GM06990 (cell line): Measurements from ENCODE around the gene AIMP1.

Source experiments
- DNase-seq: peaks from one replicate; pipeline ENCODE4 v3.0.0-alpha.2; 2011; ENCODE audit not compliant: insufficient read length; ENCODE audit errors: extremely low read depth
- H3K27me3 ChIP-seq: replicated peaks from 2 replicates; pipeline ENCODE4 v1.6.0; 2011; ENCODE audit warnings: low read length; ENCODE audit not compliant: control insufficient read depth, insufficient read depth
- H3K36me3 ChIP-seq: 2 replicates; pipeline ENCODE4 v1.5.1; 2011; ENCODE audit warnings: low read length; ENCODE audit not compliant: control insufficient read depth, insufficient read depth
- H3K4me3 ChIP-seq: replicated peaks from 2 replicates; pipeline ENCODE4 v1.5.1; 2011; ENCODE audit warnings: low read depth, mild to moderate bottlenecking, control low read depth, low read length
- TF ChIP-seq, protein P1 (sequence below): IDR thresholded peaks from 2 replicates; pipeline ENCODE4 v1.5.1; 2011; ENCODE audit warnings: low read length, control low read depth, mild to moderate bottlenecking, inconsistent platforms; ENCODE audit not compliant: insufficient read depth, poor library complexity, severe bottlenecking

AIMP1 gene

DNA sequence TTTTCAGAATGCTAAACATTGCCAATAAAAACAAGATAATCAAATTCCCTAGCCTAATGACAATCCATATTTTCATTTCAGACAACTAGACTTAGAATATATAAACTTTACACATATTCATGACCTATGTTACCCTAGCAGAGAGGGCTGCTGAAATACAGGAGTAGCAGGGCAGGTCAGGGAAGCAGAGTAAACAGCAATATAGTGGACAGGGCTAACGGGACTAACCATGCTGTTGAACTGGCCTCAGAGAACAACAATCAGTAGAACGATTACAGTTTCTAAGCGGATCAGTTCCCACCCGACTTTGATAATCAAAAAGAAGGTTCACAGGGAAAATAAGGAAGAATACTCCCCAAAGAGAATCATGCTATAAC lies 14.3 kb upstream of the AIMP1 start:
- H3K36me3 ChIP-seq = no peaks in the 10 kb centered on the region; the same call in none of the 2 replicates
- H3K27me3 ChIP-seq = no peaks in the 10 kb centered on the region
- H3K4me3 ChIP-seq = no peak overlapping the region
- DNase-seq = no peak
- TF ChIP-seq, protein P1, sequence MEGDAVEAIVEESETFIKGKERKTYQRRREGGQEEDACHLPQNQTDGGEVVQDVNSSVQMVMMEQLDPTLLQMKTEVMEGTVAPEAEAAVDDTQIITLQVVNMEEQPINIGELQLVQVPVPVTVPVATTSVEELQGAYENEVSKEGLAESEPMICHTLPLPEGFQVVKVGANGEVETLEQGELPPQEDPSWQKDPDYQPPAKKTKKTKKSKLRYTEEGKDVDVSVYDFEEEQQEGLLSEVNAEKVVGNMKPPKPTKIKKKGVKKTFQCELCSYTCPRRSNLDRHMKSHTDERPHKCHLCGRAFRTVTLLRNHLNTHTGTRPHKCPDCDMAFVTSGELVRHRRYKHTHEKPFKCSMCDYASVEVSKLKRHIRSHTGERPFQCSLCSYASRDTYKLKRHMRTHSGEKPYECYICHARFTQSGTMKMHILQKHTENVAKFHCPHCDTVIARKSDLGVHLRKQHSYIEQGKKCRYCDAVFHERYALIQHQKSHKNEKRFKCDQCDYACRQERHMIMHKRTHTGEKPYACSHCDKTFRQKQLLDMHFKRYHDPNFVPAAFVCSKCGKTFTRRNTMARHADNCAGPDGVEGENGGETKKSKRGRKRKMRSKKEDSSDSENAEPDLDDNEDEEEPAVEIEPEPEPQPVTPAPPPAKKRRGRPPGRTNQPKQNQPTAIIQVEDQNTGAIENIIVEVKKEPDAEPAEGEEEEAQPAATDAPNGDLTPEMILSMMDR = no peak

DNA sequence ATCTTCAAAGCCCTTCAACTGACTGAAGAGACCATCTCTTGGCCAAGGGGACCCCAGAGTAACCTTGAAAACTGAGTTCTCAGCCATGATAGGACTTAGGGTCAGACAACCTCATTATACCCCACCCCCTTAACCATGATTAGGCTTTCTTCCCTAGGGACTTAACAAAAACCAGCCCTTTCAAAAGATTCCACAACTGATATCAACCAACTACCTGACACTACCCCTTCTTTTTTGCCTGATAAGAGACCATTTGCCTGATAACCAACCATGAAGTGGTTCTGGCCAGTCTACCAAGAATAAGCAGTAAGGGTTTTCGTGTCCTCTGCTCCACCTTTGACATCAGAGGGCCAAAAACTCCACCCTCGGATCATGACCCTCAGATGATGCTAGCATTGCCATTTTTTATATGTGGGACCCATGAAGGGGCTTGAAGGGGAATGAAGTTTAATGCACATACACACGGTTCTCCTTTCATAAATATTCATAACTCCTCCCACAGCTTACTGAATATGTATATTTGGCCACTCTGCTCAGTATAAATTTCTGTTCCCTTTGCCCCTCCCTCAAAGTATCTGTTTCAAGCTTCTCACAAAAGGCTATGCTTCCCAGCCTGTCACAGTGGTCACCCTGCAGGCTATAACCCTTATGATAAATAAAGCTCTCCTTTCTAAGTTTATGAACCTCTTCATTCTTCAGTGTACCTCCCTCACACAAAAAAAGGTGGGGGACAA lies 12.6 kb upstream of the AIMP1 start:
- no peak for DNase-seq
- TF ChIP-seq, protein P1 = no peak
- no peaks in the 10 kb centered on the region for H3K27me3 ChIP-seq
- no peaks in the 10 kb centered on the region; the same call in none of the 2 replicates for H3K36me3 ChIP-seq
- H3K4me3 ChIP-seq = no peak overlapping the region

DNA sequence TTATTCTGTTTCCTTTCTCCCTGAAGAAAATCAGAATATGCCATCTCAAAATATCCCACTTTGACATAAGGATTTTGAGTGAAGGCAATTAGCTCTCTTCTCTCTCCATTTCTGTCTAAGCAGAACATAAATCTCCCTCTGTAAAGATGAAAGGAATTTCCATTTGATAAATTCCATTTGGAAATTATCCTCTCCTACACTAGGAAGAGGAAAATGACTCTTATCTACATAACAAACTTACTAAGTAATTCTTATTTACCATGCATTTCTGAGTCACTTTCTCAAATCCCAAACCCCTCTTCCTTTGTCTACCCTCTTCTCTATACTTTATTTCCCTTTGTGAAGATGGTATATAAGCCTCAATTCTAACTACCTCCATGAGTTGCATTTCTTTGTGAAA lies 11.7 kb upstream of the AIMP1 start:
- DNase-seq = no peak
- Histone ChIP-seq H3K36me3 (no peaks in the 10 kb centered on the region; the same call in none of the 2 replicates), H3K4me3 (no peak overlapping the region), H3K27me3 (no peaks in the 10 kb centered on the region)
- TF ChIP-seq, protein P1 = no peak

DNA sequence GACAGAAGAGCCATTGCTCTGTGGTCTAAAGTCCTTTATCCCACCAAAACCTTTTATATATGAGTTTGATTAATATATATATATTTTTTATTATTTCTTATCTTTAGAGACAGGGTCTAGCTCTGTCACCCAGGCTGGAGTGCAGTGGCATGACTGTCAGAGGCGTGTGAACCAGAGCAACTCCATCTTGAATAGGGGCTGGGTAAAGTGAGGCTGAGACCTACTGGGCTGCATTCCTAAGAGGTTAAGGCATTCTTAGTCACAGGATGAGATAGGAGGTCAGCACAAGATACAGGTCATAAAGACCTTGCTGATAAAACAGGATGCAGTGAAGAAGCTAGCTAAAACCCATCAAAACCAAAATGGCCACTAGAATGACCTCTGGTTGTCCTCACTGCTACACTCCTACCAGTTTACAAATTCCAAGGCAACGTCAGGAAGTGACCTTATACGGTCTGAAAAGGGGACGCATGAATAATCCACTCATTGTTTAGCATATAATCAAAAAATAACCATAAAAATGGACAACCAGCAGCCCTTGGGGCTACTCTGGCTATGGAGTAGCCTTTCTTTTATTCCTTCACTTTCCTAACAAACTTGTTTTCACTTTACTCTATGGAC lies 10.8 kb upstream of the AIMP1 start:
- no peaks in the 10 kb centered on the region for H3K27me3 ChIP-seq
- no peaks in the 10 kb centered on the region; the same call in none of the 2 replicates for H3K36me3 ChIP-seq
- H3K4me3 ChIP-seq = no peak overlapping the region
- TF ChIP-seq, protein P1 = no peak
- no peak for DNase-seq

DNA sequence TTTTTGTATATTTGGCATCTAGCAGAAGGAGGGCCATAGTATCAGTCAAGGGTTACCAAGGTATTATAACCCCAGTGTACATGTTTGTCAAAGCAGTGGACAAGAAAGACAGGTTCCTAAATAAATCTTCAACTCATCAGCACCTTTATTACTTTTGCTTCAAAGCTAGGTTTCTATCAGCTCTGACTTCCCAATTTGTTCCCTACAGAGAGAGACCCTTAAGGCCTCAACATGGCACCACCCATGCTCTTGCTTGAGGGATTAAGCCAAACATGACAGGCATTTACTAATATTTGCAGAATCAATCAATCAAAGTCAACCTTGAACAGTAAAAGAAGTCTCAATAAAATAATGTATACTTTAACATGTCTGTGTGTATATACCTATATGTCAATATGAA lies 9.8 kb upstream of the AIMP1 start:
- H3K27me3 ChIP-seq = no peaks in the 10 kb centered on the region
- DNase-seq = no peak
- no peak overlapping the region for H3K4me3 ChIP-seq
- no peaks in the 10 kb centered on the region; the same call in 1 of the 2 replicates for H3K36me3 ChIP-seq
- TF ChIP-seq, protein P1 = no peak
